GM21529 (cell line): ENCODE measurements around the gene MPHOSPH10.
"Not testable (repeated sequence)": the region's sequence is repeated elsewhere in the genome, so short reads cannot be mapped to it uniquely, and the experiment has no call there.

ENCODE experiments used
- ATAC-seq: cut with Tn5 transposase; IDR thresholded peaks from one replicate; pipeline ENCODE4 v1.9.1; 2021; ENCODE audit not compliant: unreplicated experiment

MPHOSPH10 gene

GRCh38 chr2:71130152-71130904, at the start of gene MPHOSPH10, which contains the start of gene MCEE:
MPHOSPH10 (plus strand) TSS chr2:71130634; CDS start chr2:71130666, 32 bp downstream.
MCEE (minus strand) TSS chr2:71130229; CDS start chr2:71130219, 10 bp downstream.
- ATAC-seq: peak; percentile 91

- ATAC-seq: peak; percentile 58
Observed at GRCh38 chr2:71082402-71083252, 47.8 kb upstream of the MPHOSPH10 start.

- ATAC-seq: not testable (repeated sequence)
Observed at GRCh38 chr2:71083297-71083696, 47.1 kb upstream of the MPHOSPH10 start.

- not testable (repeated sequence) for ATAC-seq
Observed at GRCh38 chr2:71083752-71084312, 46.6 kb upstream of the MPHOSPH10 start.

- ATAC-seq: not testable (repeated sequence)
Observed at GRCh38 chr2:71085325-71086003, 45.0 kb upstream of the MPHOSPH10 start.

GRCh38 chr2:71089475-71089874, 41.0 kb upstream of the MPHOSPH10 start:
- ATAC-seq: not testable (repeated sequence)

- ATAC-seq: not testable (repeated sequence)
Observed at GRCh38 chr2:71091808-71092207, 38.6 kb upstream of the MPHOSPH10 start.

GRCh38 chr2:71092491-71093260, 37.8 kb upstream of the MPHOSPH10 start:
- ATAC-seq: not testable (repeated sequence)

GRCh38 chr2:71100195-71100964, 30.1 kb upstream of the MPHOSPH10 start:
- ATAC-seq: no peak

- ATAC-seq: no peak
Observed at GRCh38 chr2:71101656-71102055, 28.8 kb upstream of the MPHOSPH10 start.

GRCh38 chr2:71102981-71103681, 27.3 kb upstream of the MPHOSPH10 start:
- no peak for ATAC-seq

- no peak for ATAC-seq
Observed at GRCh38 chr2:71103809-71104208, 26.6 kb upstream of the MPHOSPH10 start.

GRCh38 chr2:71106463-71106862, 24.0 kb upstream of the MPHOSPH10 start:
- ATAC-seq: not testable (repeated sequence)

- ATAC-seq: no peak
Observed at GRCh38 chr2:71108091-71108490, 22.3 kb upstream of the MPHOSPH10 start.

- ATAC-seq: no peak
Observed at GRCh38 chr2:71113843-71114242, 16.6 kb upstream of the MPHOSPH10 start.

GRCh38 chr2:71117063-71117462, 13.4 kb upstream of the MPHOSPH10 start:
- no peak for ATAC-seq

GRCh38 chr2:71120195-71120594, 10.2 kb upstream of the MPHOSPH10 start:
- ATAC-seq: no peak

- ATAC-seq: no peak
Observed at GRCh38 chr2:71121479-71121878, 9.0 kb upstream of the MPHOSPH10 start.
